ENCODE results near the gene FOXP3.

DNA sequence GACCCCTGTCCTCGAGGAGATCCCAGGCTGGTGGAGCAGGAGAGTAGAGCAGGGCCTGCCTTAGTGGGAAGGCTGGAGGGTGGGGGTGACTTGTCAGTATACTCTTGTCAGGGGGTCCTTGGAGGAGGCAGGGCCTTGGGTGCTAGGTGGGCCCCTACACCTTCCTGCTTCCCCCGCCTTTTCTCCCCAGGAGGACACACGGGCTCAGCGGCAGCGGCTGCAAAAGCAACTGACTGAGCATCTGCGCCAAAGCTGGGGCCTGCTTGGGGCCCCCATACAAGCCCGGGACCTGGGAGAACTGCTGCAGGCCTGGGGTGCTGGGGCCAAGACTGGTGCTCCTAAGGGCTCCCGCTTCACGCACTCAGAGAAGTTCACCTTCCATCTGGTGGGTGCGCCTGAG, 18.0 kb downstream of the FOXP3 start:
- no peak for TF ChIP-seq POLR2A (IDR thresholded peaks at IDR 0.05)
- TF ChIP-seq, protein P1, sequence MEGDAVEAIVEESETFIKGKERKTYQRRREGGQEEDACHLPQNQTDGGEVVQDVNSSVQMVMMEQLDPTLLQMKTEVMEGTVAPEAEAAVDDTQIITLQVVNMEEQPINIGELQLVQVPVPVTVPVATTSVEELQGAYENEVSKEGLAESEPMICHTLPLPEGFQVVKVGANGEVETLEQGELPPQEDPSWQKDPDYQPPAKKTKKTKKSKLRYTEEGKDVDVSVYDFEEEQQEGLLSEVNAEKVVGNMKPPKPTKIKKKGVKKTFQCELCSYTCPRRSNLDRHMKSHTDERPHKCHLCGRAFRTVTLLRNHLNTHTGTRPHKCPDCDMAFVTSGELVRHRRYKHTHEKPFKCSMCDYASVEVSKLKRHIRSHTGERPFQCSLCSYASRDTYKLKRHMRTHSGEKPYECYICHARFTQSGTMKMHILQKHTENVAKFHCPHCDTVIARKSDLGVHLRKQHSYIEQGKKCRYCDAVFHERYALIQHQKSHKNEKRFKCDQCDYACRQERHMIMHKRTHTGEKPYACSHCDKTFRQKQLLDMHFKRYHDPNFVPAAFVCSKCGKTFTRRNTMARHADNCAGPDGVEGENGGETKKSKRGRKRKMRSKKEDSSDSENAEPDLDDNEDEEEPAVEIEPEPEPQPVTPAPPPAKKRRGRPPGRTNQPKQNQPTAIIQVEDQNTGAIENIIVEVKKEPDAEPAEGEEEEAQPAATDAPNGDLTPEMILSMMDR (IDR thresholded peaks at IDR 0.05), result no peak
